HG02678 (cell line): ENCODE results near the gene CATSPER3.

Source experiments
- ATAC-seq: cut with Tn5 transposase; IDR thresholded peaks from one replicate; pipeline ENCODE4 v1.9.1; 2021; ENCODE audit warnings: mild to moderate bottlenecking, moderate library complexity; ENCODE audit not compliant: unreplicated experiment

CATSPER3 gene

DNA sequence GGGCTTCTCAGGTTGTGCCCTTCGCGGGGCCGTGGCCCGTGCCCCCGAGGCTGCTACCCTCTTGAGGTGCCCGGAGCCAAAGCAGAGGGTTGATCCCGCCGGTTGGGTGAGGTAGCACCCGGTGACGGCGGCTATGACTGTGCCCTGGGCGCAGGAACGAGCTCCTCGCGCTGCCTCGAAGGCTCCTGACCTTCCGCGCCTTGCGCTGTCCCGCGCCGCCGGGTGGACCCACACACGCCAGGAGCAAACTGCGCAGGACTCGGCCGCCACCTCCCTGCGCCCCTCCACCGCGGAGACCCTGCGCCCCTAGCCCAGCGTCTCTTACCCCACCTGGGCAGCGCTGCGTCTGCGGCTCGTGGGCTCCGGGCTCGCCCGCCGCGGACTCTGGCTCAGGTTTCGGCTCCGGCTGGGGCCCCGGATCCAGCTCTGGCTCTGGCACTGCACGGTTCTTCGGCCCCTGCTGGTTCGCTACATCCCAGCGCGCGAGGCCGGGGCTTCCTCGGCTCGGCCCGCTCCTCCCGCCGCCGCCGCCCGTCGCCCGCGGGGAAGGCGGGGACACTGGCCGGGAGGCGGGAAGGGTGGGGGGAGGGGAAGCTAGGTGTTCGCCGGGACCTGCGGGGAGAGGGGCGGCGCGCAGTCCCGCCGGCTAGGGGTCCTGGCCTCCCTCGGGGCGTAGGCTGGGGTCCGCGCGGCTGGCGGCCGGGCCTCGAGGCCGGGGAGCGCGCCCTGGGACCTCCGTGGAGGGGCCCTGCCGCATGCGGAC lies 71.7 kb downstream of the CATSPER3 start:
- ATAC-seq = no peak

DNA sequence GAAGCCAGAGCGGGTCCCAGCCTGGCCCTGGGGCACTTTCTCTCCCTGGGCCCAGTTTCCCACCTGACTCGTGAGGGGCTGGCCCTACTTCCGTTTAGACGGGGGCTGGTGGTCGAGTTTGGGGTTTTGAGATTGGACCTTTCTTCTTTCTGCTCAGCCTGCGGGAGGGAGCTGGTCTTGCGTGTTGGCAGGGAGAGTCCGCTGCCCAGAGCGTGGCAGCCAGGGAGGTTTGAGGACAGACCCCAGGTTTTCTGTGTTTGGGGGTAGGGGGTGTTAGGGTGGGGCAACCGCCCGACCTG lies 72.3 kb downstream of the CATSPER3 start:
- no peak for ATAC-seq

DNA sequence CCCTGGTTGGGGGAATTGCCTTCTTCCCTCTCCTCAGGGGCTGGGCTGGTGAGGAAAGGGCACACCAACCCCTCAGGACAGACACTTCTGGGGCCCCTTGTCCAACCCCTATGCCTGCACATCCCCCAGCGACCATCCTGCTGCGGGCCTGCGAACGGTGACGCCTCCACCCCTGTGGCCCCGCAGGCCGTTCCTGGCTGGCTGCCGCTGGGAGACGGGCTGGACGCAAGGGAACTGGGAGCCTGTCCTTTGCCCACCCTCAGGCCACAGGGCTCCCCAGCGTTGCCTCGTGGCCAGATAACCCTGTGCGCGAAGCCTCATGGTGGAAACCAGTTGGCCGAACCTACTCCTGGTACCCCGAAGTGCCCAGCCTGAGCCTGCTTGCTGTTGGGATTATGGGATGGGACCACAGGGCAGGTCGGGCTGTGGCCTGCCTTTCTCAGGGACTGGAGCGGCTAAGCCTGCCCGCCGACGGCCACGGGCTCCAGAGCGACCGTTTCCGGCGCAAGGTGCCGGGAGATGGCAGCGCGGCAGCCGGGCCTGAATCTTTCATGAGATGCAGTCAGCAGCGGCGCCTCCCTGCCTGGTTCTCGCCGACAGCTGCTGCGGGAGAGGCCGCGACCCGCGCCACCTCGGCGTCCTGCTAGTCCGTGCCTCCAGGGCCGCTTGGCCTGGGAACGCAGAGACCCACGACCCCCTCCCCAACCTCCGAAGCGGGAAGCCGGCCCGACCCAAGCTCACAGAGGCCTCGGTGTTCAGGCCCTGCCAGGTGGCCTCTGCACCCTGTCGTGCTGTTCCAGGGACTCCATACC lies 72.8 kb downstream of the CATSPER3 start:
- ATAC-seq = no peak

DNA sequence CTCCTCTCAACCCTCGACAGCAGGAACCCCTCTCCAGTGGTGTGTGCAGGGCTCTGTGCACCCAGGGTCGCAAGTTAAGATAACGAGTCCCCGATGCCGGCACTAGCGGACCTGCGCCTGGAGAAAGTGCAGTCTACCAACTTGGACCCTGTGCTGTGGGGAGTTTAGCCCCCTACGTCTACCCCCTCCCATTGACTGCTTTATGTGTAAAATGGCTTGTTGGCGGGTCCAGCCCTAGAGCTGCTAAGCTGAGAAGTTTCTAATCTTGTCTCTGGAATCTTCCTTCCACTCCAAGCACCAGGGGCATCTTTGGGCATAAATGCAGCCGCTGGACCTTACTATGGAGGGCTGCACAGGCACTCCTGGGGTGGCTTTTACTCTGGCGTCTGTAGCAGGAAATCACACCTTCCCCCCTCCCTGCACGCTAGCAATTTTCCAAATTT lies 73.5 kb downstream of the CATSPER3 start:
- no peak for ATAC-seq

- ATAC-seq = no peak
Observed at GRCh38 chr5:135041726-135042125, 74.0 kb downstream of the CATSPER3 start.

GRCh38 chr5:135042595-135042994 lies 74.9 kb downstream of the CATSPER3 start:
- no peak for ATAC-seq

DNA sequence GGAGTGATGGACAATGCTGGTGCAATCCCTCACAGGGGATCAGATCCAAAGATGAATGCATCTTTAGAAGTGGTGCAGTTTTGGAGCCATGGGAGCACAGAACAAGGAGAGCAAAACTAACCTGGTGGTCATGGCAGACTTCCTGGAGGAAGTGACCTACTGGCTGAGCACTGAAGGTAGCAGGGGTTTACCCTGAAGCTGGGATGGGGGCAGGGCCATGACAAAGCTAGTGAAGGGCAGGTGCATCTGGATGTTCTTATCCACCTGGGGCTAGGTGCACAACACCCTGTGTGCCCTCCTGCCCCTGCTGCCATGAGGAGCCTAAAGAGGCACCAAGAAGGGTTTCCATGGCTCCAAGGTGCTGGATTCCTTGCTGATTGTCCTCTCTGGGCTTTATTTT lies 77.8 kb downstream of the CATSPER3 start:
- no peak for ATAC-seq

GRCh38 chr5:135046661-135047346 lies 79.1 kb downstream of the CATSPER3 start:
- no peak for ATAC-seq

- ATAC-seq = no peak
Observed at GRCh38 chr5:135047347-135047695, 79.6 kb downstream of the CATSPER3 start.

- no peak for ATAC-seq
Observed at GRCh38 chr5:135048286-135048685, 80.6 kb downstream of the CATSPER3 start.

GRCh38 chr5:135048930-135049329 lies 81.2 kb downstream of the CATSPER3 start:
- no peak for ATAC-seq

DNA sequence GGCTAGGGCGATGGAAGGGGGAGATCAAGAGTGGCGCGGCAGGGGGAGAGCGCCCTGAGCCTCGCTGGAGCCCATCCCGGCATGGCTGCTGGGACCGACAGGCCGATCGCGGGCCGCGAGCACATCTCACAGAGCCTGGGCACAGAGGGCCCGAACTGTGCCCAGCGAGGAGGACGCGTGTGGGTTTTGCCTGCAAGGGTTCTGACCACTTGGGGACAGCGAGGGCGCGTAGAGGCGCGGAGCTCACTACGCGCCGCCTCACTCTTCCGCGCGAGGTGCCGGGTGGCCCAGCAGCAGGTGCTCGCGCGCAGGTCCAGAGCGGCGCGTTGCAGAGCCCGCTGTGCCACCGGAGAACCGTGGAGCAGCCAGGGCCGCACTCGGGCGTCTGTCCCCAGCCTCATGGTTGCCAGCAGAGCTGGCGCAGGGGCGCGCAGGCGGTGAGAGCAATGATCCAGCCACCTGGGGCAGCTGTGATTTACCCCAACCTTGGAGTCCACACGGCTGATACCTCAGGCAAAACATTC lies 82.6 kb downstream of the CATSPER3 start:
- no peak for ATAC-seq

DNA sequence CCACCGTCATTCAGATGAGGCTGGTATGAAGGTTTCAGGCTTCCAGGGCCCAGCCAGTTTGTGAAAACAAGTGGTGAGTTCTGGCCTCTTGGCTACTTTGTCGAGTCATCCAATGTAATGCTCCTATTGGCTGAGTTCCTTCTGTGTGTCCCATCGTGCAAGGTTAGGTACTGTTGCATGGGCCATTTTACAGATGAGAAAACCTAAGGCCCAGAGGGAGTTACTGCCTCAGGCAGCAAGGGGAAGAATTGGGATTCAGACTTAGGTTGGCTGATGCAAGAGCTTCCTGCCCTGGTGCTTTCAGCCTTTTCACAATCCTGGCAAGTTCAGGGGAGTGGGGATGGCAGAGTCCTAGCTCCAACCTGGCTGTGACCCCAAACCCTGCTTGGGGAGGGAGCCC lies 83.7 kb downstream of the CATSPER3 start:
- ATAC-seq = no peak

DNA sequence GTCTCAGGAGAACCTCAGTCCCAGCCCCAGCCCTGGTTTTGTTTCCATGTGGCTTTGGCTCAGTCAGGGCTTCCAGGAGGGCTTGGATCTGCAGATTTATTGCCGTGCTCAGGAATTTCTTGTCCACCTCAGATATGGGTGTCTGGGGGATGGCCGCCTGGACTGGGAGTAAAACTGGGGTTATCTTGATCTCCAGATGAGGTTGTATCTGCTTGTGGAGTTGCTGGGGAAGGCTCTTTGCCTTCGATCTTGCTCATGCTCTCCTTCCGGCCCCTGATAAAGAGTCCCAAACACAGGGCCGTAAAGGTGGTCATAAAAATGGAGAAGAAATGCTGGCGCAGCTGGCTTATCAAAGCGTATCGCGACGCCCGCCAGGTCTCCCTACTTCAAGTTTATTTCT lies 84.2 kb downstream of the CATSPER3 start:
- no peak for ATAC-seq

- ATAC-seq = no peak
Observed at GRCh38 chr5:135052511-135053145, 84.9 kb downstream of the CATSPER3 start.

DNA sequence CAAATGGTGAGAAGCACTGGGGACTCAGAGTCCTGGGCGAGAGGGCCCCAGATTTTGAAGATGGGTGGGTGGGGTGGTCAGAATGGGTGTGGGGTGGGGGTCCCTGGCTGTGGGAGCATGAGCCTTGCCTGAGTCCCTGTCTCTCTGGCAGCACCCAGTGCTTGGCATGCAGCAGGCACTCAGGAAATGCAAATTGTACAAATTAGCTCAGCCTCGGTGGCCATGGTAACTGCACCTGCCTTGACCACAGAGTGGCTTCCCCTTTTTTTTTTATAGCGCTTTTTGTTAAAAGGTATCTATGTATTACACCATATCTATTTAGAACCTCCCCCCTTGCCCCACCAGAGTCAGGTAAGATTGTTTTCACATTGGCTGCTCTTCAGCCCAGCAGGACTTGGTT lies 85.6 kb downstream of the CATSPER3 start:
- ATAC-seq = peak; percentile 97

DNA sequence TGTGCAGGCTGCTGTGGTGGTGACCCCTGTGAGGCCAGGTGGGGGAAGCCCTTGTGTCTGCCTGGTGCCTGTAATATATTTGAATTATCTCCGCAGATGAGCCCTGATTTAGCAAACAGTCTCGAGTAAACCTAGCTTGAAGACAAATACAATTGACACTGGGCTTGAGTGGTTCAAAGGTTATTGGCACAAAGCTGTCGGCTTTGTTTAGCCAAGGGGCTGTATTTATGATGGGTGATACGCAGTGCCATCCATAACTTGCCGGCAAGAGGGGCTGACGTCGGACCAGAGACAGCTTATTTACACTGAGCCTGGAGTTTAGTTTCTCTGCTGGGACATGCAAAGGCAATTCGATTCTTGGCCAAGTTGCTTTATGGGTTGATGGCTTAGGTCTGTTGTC lies 86.3 kb downstream of the CATSPER3 start:
- ATAC-seq = no peak

GRCh38 chr5:135054546-135054945 lies 86.8 kb downstream of the CATSPER3 start:
- no peak for ATAC-seq

- no peak for ATAC-seq
Observed at GRCh38 chr5:135055396-135055795, 87.7 kb downstream of the CATSPER3 start.

DNA sequence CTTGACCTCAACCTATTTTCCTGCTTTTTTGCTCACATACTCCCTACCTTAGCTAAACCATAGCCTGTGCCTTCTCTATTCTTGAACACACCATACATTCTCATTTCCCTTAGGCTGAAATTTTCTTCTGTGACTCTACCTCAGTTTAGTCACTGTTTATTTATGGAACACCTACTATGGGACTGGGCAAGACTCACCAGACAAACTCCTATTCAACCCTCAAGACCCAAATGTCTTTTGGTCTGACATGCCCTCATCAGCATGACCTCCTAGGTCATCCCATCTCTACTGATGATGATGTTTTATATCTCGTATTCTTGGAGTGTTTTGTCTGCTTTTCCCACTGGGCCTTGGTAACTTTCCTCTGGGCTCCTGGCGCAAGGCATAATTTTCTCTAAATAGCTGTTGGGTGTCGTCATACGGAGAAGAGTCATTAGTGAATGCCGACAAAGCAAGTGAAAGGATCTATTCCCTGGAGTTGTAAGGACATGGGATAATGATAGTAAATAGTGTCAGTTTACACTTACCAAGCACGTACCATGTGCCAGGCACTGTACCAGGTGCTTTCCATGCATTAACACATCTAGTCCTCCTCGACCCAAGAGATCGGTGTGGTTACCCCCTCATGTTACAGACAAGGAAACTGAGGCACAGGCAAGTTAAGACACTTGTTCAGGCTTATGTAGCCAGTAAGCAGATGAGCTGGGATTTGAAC lies 88.8 kb downstream of the CATSPER3 start:
- no peak for ATAC-seq

DNA sequence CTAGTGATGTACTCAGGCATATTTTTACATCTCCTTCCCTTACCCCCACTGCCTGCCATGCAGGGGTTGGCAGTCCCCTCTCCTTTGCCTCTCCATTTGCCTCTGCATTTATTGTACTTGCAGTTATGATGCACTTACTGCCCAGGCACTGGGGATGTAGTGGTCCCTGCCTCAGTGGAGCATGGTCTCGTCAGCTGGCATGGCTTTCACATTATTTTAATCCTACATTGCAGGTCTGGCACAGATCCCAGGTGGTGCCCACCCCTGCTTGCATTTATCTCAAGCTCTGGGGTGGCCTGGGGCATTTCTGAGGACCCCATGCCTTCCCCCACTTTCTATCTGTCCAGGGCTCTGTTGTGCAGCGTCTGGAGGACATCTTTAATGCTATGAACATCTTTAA lies 89.5 kb downstream of the CATSPER3 start:
- no peak for ATAC-seq
